ENCODE measurements around the gene CDC42EP4.

- no peak for TF ChIP-seq CTCF (IDR thresholded peaks at IDR 0.05; ENCODE audit: low read depth, low read length, poor library complexity, severe bottlenecking)
- no peak for TF ChIP-seq EZH2phosphoT487 (IDR thresholded peaks at IDR 0.05; ENCODE audit: borderline replicate concordance, low read length)
Observed at GRCh38 chr17:73338566-73339197, 26.9 kb upstream of the CDC42EP4 start.

Data from DOHH2 (cell line).